HCT116 (cell line): ENCODE data around the gene OAS2. TPM values are rescaled to one million over a fixed set of nuclear protein-coding genes. Genes with fewer than 3 reads are reported as not detected.

ENCODE experiments used
- ATAC-seq: fragments of 200-7000 bp; cut with Tn5 transposase; 2 replicates; pipeline ENCODE4 v1.9.1; 2020; ENCODE audit warnings: mild to moderate bottlenecking, moderate library complexity
- BruUV-seq: library from RNA; stranded (reverse); fragments of 400-500 nt; replicated peaks from 2 replicates; lab custom pipeline; 2021; lab: Mats Ljungman, UMichigan
- CTCF ChIA-PET: fragments of 300-600 bp; sonication (Branson Sonifier 250); formaldehyde crosslinking; loops from one replicate; lab custom pipeline; 2021; ENCODE audit warnings: antibody characterized with exemption; lab: Charles Lee
- POLR2A ChIA-PET: fragments of 300-600, 350-600 bp; sonication (Branson Sonifier 250); formaldehyde crosslinking; loops from one replicate; lab custom pipeline; 2021; ENCODE audit warnings: antibody characterized with exemption; lab: Charles Lee
- RAD21 ChIA-PET, 2 experiments: fragments of 300-600 bp; sonication (Branson Sonifier 250); formaldehyde crosslinking; loops; one replicate each; lab custom pipeline; 2023; ENCODE audit warnings: low total read pairs in 2 of 2; ENCODE audit not compliant: uncharacterized antibody in 2 of 2, unreplicated experiment in 2 of 2, low non-redundant PET in 1 of 2; lab: Charles Lee
- DNase-seq: peaks from one replicate; pipeline ENCODE4 v3.0.0-alpha.2; 2010; ENCODE audit warnings: low read depth, low spot score
- H2AFZ ChIP-seq: fragments of 200-600 bp; shearing (Covaris generic), sonication (generic); 2 replicates; pipeline ENCODE4 v1.6.1; 2017; ENCODE audit warnings: low read depth, mixed run types, mixed read lengths, antibody characterized with exemption, low read length; ENCODE audit not compliant: poor library complexity, severe bottlenecking
- H3K27ac ChIP-seq: 2 replicates; pipeline ENCODE4 v1.5.1; 2012; ENCODE audit warnings: low read depth, low read length
- H3K27me3 ChIP-seq: fragments of 200-600 bp; sonication (generic); 2 replicates; pipeline ENCODE4 v1.6.1; 2016; ENCODE audit warnings: mixed run types, low read length, mixed read lengths; ENCODE audit not compliant: insufficient read depth
- H3K36me3 ChIP-seq, 2 experiments: fragments of 200-500 bp in 1 of 2; fragments of 200-600 bp in 1 of 2; sonication (Bioruptor generic) in 1 of 2; sonication (generic) in 1 of 2; 2 replicates each; pipeline versions ENCODE4 v1.5.1 to v1.6.1; 2014 to 2016; ENCODE audit warnings: low read length in 2 of 2, inconsistent platforms in 1 of 2, mixed read lengths in 1 of 2, mixed run types in 1 of 2; ENCODE audit not compliant: insufficient read depth in 2 of 2, control insufficient read depth in 1 of 2
- H3K4me1 ChIP-seq, 2 experiments: fragments of 200-600 bp in 1 of 2; sonication (generic) in 1 of 2; 2 replicates each; pipeline versions ENCODE4 v1.5.1 to v1.6.1; 2012 to 2017; ENCODE audit warnings: low read length in 2 of 2, inconsistent platforms in 1 of 2, mild to moderate bottlenecking in 1 of 2, mixed read lengths in 1 of 2, mixed run types in 1 of 2, moderate library complexity in 1 of 2; ENCODE audit not compliant: insufficient read depth in 2 of 2, control insufficient read depth in 1 of 2
- H3K4me2 ChIP-seq: fragments of 200-600 bp; sonication (generic); 2 replicates; pipeline ENCODE4 v1.6.1; 2017; ENCODE audit warnings: mixed run types, low read length, mixed read lengths
- H3K4me3 ChIP-seq, 2 experiments: fragments of 200-600 bp in 1 of 2; sonication (generic) in 1 of 2; replicated peaks in 1 of 2; 2 replicates each; pipeline ENCODE4 v1.5.1; 2011 to 2016; ENCODE audit warnings: low read length in 2 of 2, control low read depth in 1 of 2, low read depth in 1 of 2, mild to moderate bottlenecking in 1 of 2, mixed read lengths in 1 of 2, mixed run types in 1 of 2
- H3K79me2 ChIP-seq: fragments of 200-600 bp; sonication (generic); 2 replicates; pipeline ENCODE4 v1.6.1; 2017; ENCODE audit warnings: mild to moderate bottlenecking, mixed run types, low read length, moderate library complexity, mixed read lengths; ENCODE audit not compliant: insufficient read depth
- H3K9ac ChIP-seq: fragments of 200-600 bp; sonication (generic); 2 replicates; pipeline ENCODE4 v1.6.1; 2016; ENCODE audit warnings: low read length, mixed read lengths
- H3K9me2 ChIP-seq: fragments of 200-600 bp; sonication (generic), shearing (Covaris generic); 2 replicates; pipeline ENCODE4 v1.6.1; 2017; ENCODE audit warnings: mixed run types, mild to moderate bottlenecking, moderate library complexity; ENCODE audit not compliant: insufficient read depth
- H3K9me3 ChIP-seq, 2 experiments: fragments of 200-500 bp in 1 of 2; fragments of 200-600 bp in 1 of 2; sonication (Bioruptor generic) in 1 of 2; sonication (generic) in 1 of 2; 2 replicates each; pipeline ENCODE4 v1.6.1; 2014 to 2017; ENCODE audit warnings: low read length in 2 of 2, mixed read lengths in 2 of 2, inconsistent platforms in 1 of 2, low read depth in 1 of 2, mild to moderate bottlenecking in 1 of 2, mixed run types in 1 of 2, moderate library complexity in 1 of 2; ENCODE audit not compliant: control insufficient read depth in 1 of 2, insufficient read depth in 1 of 2
- H4K20me1 ChIP-seq: fragments of 200-600 bp; sonication (generic), shearing (Covaris generic); 2 replicates; pipeline ENCODE4 v1.6.1; 2017; ENCODE audit warnings: mixed run types, mild to moderate bottlenecking, moderate library complexity; ENCODE audit not compliant: insufficient read depth
- EGR1 ChIP-seq: IDR thresholded peaks from 2 replicates; pipeline ENCODE4 v1.6.1; 2012; ENCODE audit warnings: low read depth
- EZH2 ChIP-seq: fragments of 200-600 bp; sonication (generic); IDR thresholded peaks from 2 replicates; pipeline ENCODE4 v1.6.1; 2017; ENCODE audit warnings: antibody characterized with exemption, mixed run types
- FOSL1 ChIP-seq: IDR thresholded peaks from 2 replicates; pipeline ENCODE4 v1.6.1; 2012; ENCODE audit warnings: low read depth
- JUND ChIP-seq: IDR thresholded peaks from 2 replicates; pipeline ENCODE4 v1.6.1; 2012
- RAD21 ChIP-seq: IDR thresholded peaks from 2 replicates; pipeline ENCODE4 v1.6.1; 2012; ENCODE audit warnings: low read depth, mild to moderate bottlenecking
- SIN3A ChIP-seq: IDR thresholded peaks from 2 replicates; pipeline ENCODE4 v1.6.1; 2012; ENCODE audit warnings: low read depth
- SRF ChIP-seq: IDR thresholded peaks from 2 replicates; pipeline ENCODE4 v1.6.1; 2012; ENCODE audit warnings: low read depth
- TCF7L2 ChIP-seq: IDR thresholded peaks from 2 replicates; pipeline ENCODE4 v1.7.0; 2011; ENCODE audit warnings: borderline replicate concordance, inconsistent platforms; ENCODE audit not compliant: insufficient read depth, insufficient read length; ENCODE audit errors: extremely low read depth
- ZFX ChIP-seq: fragments of 450-650 bp; IDR thresholded peaks from 2 replicates; pipeline ENCODE4 v1.6.1; 2017
- ZNF274 ChIP-seq: fragments of 200-500 bp; sonication (Bioruptor generic); IDR thresholded peaks from 2 replicates; pipeline ENCODE4 v1.6.1; 2014; ENCODE audit warnings: mild to moderate bottlenecking, low read depth, low read length, inconsistent platforms
- intact Hi-C: fragments of 100-400 bp; cut with micrococcal nuclease; formaldehyde crosslinking; loops from 2 replicates; pipeline ENCODE4 v1.10.0; 2022
- total RNA-seq: library from RNA; stranded (reverse); gene quantifications from one replicate; pipeline ENCODE4 v1.2.1, GENCODE V29; 2021; ENCODE audit not compliant: unreplicated experiment
- TF ChIP-seq, protein P1 (sequence below), 3 experiments: fragments of 200-600 bp in 1 of 3; sonication (generic) in 1 of 3; IDR thresholded peaks in 2 of 3; conservative IDR thresholded peaks in 1 of 3; 2 replicates each; pipeline ENCODE4 v1.5.1; 2012 to 2017; ENCODE audit warnings: low read depth in 2 of 3, low read length in 2 of 3, antibody characterized with exemption in 1 of 3, borderline replicate concordance in 1 of 3, control low read depth in 1 of 3, mild to moderate bottlenecking in 1 of 3, mixed read lengths in 1 of 3, mixed run types in 1 of 3, moderate library complexity in 1 of 3; ENCODE audit not compliant: insufficient read depth in 1 of 3
- TF ChIP-seq, protein P2 (sequence below): IDR thresholded peaks from 2 replicates; pipeline ENCODE4 v1.6.1; 2012

Gene OAS2
- total RNA-seq, 1 experiment from 2014 or later, result 0.30 TPM

DNA sequence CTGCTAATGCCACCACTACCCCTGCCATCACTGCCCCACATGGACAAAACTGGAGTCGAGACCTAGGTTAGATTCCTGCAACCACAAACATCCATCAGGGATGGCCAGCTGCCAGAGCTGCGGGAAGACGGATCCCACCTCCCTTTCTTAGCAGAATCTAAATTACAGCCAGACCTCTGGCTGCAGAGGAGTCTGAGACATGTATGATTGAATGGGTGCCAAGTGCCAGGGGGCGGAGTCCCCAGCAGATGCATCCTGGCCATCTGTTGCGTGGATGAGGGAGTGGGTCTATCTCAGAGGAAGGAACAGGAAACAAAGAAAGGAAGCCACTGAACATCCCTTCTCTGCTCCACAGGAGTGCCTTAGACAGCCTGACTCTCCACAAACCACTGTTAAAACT, 7.1 kb upstream of the OAS2 start:
- Histone ChIP-seq H3K36me3 (no peaks in the 10 kb centered on the region), H3K9ac (no peak overlapping the region)
- no peak for TF ChIP-seq TCF7L2
- TF ChIP-seq, protein P1, sequence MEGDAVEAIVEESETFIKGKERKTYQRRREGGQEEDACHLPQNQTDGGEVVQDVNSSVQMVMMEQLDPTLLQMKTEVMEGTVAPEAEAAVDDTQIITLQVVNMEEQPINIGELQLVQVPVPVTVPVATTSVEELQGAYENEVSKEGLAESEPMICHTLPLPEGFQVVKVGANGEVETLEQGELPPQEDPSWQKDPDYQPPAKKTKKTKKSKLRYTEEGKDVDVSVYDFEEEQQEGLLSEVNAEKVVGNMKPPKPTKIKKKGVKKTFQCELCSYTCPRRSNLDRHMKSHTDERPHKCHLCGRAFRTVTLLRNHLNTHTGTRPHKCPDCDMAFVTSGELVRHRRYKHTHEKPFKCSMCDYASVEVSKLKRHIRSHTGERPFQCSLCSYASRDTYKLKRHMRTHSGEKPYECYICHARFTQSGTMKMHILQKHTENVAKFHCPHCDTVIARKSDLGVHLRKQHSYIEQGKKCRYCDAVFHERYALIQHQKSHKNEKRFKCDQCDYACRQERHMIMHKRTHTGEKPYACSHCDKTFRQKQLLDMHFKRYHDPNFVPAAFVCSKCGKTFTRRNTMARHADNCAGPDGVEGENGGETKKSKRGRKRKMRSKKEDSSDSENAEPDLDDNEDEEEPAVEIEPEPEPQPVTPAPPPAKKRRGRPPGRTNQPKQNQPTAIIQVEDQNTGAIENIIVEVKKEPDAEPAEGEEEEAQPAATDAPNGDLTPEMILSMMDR (IDR thresholded peaks at IDR 0.05 in 2 of 3, conservative IDR thresholded peaks at IDR 0.05 in 1 of 3; ENCODE audit: borderline replicate concordance in 1 of 3, insufficient read depth in 1 of 3, low read depth in 2 of 3, low read length in 2 of 3), result no peak
- TF ChIP-seq RAD21, result no peak
- no peak for TF ChIP-seq JUND
- TF ChIP-seq EZH2, result no peak
- no peak for TF ChIP-seq ZNF274
- TF ChIP-seq SIN3A, result no peak
- TF ChIP-seq FOSL1, result no peak
- no peak for TF ChIP-seq SRF
- TF ChIP-seq EGR1, result no peak
- TF ChIP-seq ZFX, result no peak
- TF ChIP-seq, protein P2, sequence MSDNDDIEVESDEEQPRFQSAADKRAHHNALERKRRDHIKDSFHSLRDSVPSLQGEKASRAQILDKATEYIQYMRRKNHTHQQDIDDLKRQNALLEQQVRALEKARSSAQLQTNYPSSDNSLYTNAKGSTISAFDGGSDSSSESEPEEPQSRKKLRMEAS, result no peak
- TF ChIP-seq, all 23 proteins: peak for 0
- H2AFZ ChIP-seq, result no peak overlapping the region
- ChIA-PET RAD21 (no interaction called here), CTCF (no interaction called here), POLR2A (no interaction called here)
- H3K4me3 ChIP-seq, result no peak overlapping the region
- DNase-seq (no peak), ATAC-seq (no peak)
- no peak overlapping the region for H3K4me2 ChIP-seq
- H3K9me3 ChIP-seq, result no peaks in the 10 kb centered on the region
- no TSS peak for BruUV-seq
- intact Hi-C loops, result no loop called here
- no peak overlapping the region for H3K27ac ChIP-seq
- H3K27me3 ChIP-seq, result no peaks in the 10 kb centered on the region
- no peaks in the 10 kb centered on the region for H3K9me2 ChIP-seq
- H3K79me2 ChIP-seq, result no peaks in the 10 kb centered on the region
- no peaks in the 10 kb centered on the region for H3K4me1 ChIP-seq
- H4K20me1 ChIP-seq, result no peaks in the 10 kb centered on the region
